HepG2 (cell line): ENCODE results near the gene STX10. TPM values are rescaled to one million over a fixed set of nuclear protein-coding genes. Genes with fewer than 3 reads are reported as not detected.
A peak's percentile ranks its signal among the peaks of the same experiment; 100 is the strongest.

Source experiments
- HNF4A ChIP-seq: sonication (generic); formaldehyde crosslinking; IDR thresholded peaks from 2 replicates; pipeline ENCODE4 v1.4.0; 2020; ENCODE audit warnings: missing genetic modification reagents
- HOXA5 ChIP-seq: sonication (generic); formaldehyde crosslinking; IDR thresholded peaks from 2 replicates; pipeline ENCODE4 v1.4.0; 2020; ENCODE audit warnings: missing genetic modification reagents
- NFKBIZ ChIP-seq: IDR thresholded peaks from 2 replicates; pipeline ENCODE4 v1.6.1; 2018; ENCODE audit warnings: missing genetic modification reagents, missing compliant biosample characterization
- POLR2AphosphoS5 ChIP-seq: IDR thresholded peaks from 2 replicates; pipeline ENCODE4 v1.6.1; 2012; ENCODE audit warnings: low read depth, low read length
- POLR2G ChIP-seq: fragments of 200-400 bp; formaldehyde crosslinking; IDR thresholded peaks from 2 replicates; pipeline ENCODE4 v1.6.1; 2018; ENCODE audit warnings: mild to moderate bottlenecking, low read depth, low read length, moderate library complexity
- RCOR2 ChIP-seq: IDR thresholded peaks from 2 replicates; pipeline ENCODE4 v1.6.1; 2016; ENCODE audit warnings: missing biosample characterization, missing genetic modification reagents
- REPIN1 ChIP-seq: sonication (generic); formaldehyde crosslinking; IDR thresholded peaks from 2 replicates; pipeline ENCODE4 v1.8.0; 2022; ENCODE audit warnings: missing genetic modification reagents, low read depth, mild to moderate bottlenecking, borderline replicate concordance
- RFXANK ChIP-seq: IDR thresholded peaks from 2 replicates; pipeline ENCODE4 v1.6.1; 2016
- RORA ChIP-seq: sonication (generic); formaldehyde crosslinking; IDR thresholded peaks from 2 replicates; pipeline ENCODE4 v1.5.0; 2020; ENCODE audit warnings: mild to moderate bottlenecking, missing genetic modification reagents, moderate library complexity
- SRY ChIP-seq: sonication (generic); formaldehyde crosslinking; IDR thresholded peaks from 2 replicates; pipeline ENCODE4 v1.8.0; 2022; ENCODE audit warnings: mild to moderate bottlenecking, missing genetic modification reagents
- ZBTB3 ChIP-seq: sonication (generic); formaldehyde crosslinking; IDR thresholded peaks from 2 replicates; pipeline ENCODE4 v1.4.0; 2020; ENCODE audit warnings: low read depth, mild to moderate bottlenecking, moderate library complexity, missing genetic modification reagents, borderline replicate concordance
- ZNF234 ChIP-seq: sonication (generic); formaldehyde crosslinking; conservative IDR thresholded peaks from 2 replicates; pipeline ENCODE4 v1.5.1; 2020; ENCODE audit warnings: mild to moderate bottlenecking, missing genetic modification reagents
- ZNF616 ChIP-seq: sonication (generic); formaldehyde crosslinking; IDR thresholded peaks from 2 replicates; pipeline ENCODE4 v1.5.0; 2020; ENCODE audit warnings: low read depth, mild to moderate bottlenecking, missing genetic modification reagents
- ZNF720 ChIP-seq: sonication (generic); formaldehyde crosslinking; IDR thresholded peaks from 2 replicates; pipeline ENCODE4 v1.4.0; 2020; ENCODE audit warnings: missing genetic modification reagents
- polyA plus RNA-seq, 8 experiments: library from polyadenylated mRNA; depleted of rRNA in 3 of 8; stranded (reverse) in 7 of 8; unstranded in 1 of 8; fragments of >200 nt; fragmentation: Illumina TruSeq in 4 of 8; extraction: Trizol in 4 of 8; gene quantifications; 2 replicates each; pipeline versions ENCODE4 v1.2.1 to v1.2.3, GENCODE V29; 2011 to 2016; ENCODE audit warnings: low read depth in 4 of 8, missing spikeins in 1 of 8, mixed read lengths in 1 of 8; ENCODE audit not compliant: insufficient read depth in 1 of 8
- total RNA-seq, 5 experiments: library from RNA; depleted of rRNA; stranded (reverse); fragments of >200 nt; fragmentation: Illumina TruSeq; extraction: Trizol; gene quantifications; 2 replicates each; pipeline ENCODE4 v1.2.3, GENCODE V29; 2016; ENCODE audit warnings: low read depth in 1 of 5
- TF ChIP-seq, protein P1 (sequence below): sonication (generic); formaldehyde crosslinking; IDR thresholded peaks from 2 replicates; pipeline ENCODE4 v1.5.1; 2020; ENCODE audit warnings: missing genetic modification reagents, mild to moderate bottlenecking, borderline replicate concordance
- TF ChIP-seq, protein P2 (sequence below): sonication (generic); formaldehyde crosslinking; IDR thresholded peaks from 2 replicates; pipeline ENCODE4 v1.4.0; 2020; ENCODE audit warnings: mild to moderate bottlenecking, low read depth, missing genetic modification reagents
- TF ChIP-seq, protein P3 (sequence below): sonication (generic); formaldehyde crosslinking; IDR thresholded peaks from 2 replicates; pipeline ENCODE4 v1.4.0; 2020; ENCODE audit warnings: missing genetic modification reagents
- TF ChIP-seq, protein P4 (sequence below): IDR thresholded peaks from 2 replicates; pipeline ENCODE4 v1.6.1; 2016; ENCODE audit warnings: control low read depth
- TF ChIP-seq, protein P5 (sequence below): sonication (generic); formaldehyde crosslinking; IDR thresholded peaks from 2 replicates; pipeline ENCODE4 v1.4.0; 2020; ENCODE audit warnings: missing genetic modification reagents
- TF ChIP-seq, protein P6 (sequence below): sonication (generic); formaldehyde crosslinking; IDR thresholded peaks from 2 replicates; pipeline ENCODE4 v1.4.0; 2020; ENCODE audit warnings: missing genetic modification reagents
- TF ChIP-seq, protein P7 (sequence below): sonication (generic); formaldehyde crosslinking; IDR thresholded peaks from 2 replicates; pipeline ENCODE4 v1.9.0; 2022; ENCODE audit warnings: low read depth, missing genetic modification reagents

The STX10 gene
- total and polyA plus RNA-seq, 2 of the 13 experiments (the other 11 are each of a cell fraction or from before 2014, with no cell fraction given): 47.9 to 66.4 TPM

DNA sequence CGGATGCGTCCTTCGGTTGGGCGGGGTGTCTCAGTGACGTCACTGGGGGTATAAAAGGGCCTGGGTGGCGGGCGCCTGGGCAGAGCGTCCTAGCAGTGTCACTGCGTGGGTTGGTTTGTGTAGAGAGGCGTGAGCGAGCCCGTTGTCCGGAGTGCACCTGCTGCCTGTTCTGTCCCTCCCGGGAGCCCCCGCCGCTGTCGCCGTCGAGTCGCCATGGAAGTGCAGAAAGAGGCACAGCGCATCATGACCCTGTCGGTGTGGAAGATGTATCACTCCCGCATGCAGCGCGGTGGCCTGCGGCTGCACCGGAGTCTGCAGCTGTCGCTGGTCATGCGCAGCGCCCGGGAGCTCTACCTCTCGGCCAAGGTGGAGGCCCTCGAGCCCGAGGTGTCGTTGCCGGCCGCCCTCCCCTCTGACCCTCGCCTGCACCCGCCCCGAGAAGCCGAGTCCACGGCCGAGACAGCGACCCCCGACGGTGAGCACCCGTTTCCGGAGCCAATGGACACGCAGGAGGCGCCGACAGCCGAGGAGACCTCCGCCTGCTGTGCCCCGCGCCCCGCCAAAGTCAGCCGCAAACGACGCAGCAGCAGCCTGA lies 2.9 kb upstream of the STX10 start (continued):
- TF ChIP-seq, protein P1, sequence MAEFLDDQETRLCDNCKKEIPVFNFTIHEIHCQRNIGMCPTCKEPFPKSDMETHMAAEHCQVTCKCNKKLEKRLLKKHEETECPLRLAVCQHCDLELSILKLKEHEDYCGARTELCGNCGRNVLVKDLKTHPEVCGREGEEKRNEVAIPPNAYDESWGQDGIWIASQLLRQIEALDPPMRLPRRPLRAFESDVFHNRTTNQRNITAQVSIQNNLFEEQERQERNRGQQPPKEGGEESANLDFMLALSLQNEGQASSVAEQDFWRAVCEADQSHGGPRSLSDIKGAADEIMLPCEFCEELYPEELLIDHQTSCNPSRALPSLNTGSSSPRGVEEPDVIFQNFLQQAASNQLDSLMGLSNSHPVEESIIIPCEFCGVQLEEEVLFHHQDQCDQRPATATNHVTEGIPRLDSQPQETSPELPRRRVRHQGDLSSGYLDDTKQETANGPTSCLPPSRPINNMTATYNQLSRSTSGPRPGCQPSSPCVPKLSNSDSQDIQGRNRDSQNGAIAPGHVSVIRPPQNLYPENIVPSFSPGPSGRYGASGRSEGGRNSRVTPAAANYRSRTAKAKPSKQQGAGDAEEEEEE: no peak
- peak; percentile 22; the same call in 1 of the 2 replicates for TF ChIP-seq RCOR2 (CRISPR knock-in tag)
- TF ChIP-seq, protein P2, sequence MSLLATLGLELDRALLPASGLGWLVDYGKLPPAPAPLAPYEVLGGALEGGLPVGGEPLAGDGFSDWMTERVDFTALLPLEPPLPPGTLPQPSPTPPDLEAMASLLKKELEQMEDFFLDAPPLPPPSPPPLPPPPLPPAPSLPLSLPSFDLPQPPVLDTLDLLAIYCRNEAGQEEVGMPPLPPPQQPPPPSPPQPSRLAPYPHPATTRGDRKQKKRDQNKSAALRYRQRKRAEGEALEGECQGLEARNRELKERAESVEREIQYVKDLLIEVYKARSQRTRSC: no peak
- peak; percentile 100 for TF ChIP-seq POLR2G
- TF ChIP-seq RORA (CRISPR knock-in tag): no peak
- TF ChIP-seq HOXA5 (CRISPR knock-in tag): peak; percentile 85
- peak; percentile 13; the same call in 1 of the 2 replicates for TF ChIP-seq SRY (CRISPR knock-in tag)
- TF ChIP-seq, protein P3, sequence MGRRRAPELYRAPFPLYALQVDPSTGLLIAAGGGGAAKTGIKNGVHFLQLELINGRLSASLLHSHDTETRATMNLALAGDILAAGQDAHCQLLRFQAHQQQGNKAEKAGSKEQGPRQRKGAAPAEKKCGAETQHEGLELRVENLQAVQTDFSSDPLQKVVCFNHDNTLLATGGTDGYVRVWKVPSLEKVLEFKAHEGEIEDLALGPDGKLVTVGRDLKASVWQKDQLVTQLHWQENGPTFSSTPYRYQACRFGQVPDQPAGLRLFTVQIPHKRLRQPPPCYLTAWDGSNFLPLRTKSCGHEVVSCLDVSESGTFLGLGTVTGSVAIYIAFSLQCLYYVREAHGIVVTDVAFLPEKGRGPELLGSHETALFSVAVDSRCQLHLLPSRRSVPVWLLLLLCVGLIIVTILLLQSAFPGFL (CRISPR knock-in tag): no peak
- no peak for TF ChIP-seq ZNF616
- TF ChIP-seq, protein P4, sequence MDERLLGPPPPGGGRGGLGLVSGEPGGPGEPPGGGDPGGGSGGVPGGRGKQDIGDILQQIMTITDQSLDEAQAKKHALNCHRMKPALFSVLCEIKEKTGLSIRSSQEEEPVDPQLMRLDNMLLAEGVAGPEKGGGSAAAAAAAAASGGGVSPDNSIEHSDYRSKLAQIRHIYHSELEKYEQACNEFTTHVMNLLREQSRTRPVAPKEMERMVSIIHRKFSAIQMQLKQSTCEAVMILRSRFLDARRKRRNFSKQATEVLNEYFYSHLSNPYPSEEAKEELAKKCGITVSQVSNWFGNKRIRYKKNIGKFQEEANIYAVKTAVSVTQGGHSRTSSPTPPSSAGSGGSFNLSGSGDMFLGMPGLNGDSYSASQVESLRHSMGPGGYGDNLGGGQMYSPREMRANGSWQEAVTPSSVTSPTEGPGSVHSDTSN: no peak
- TF ChIP-seq ZNF720 (CRISPR knock-in tag): no peak
- peak; percentile 99 for TF ChIP-seq POLR2AphosphoS5
- TF ChIP-seq HNF4A (CRISPR knock-in tag): no peak
- TF ChIP-seq, protein P5, sequence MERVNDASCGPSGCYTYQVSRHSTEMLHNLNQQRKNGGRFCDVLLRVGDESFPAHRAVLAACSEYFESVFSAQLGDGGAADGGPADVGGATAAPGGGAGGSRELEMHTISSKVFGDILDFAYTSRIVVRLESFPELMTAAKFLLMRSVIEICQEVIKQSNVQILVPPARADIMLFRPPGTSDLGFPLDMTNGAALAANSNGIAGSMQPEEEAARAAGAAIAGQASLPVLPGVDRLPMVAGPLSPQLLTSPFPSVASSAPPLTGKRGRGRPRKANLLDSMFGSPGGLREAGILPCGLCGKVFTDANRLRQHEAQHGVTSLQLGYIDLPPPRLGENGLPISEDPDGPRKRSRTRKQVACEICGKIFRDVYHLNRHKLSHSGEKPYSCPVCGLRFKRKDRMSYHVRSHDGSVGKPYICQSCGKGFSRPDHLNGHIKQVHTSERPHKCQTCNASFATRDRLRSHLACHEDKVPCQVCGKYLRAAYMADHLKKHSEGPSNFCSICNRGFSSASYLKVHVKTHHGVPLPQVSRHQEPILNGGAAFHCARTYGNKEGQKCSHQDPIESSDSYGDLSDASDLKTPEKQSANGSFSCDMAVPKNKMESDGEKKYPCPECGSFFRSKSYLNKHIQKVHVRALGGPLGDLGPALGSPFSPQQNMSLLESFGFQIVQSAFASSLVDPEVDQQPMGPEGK (CRISPR knock-in tag): no peak; the same call in 1 of the 2 replicates
- TF ChIP-seq, protein P6, sequence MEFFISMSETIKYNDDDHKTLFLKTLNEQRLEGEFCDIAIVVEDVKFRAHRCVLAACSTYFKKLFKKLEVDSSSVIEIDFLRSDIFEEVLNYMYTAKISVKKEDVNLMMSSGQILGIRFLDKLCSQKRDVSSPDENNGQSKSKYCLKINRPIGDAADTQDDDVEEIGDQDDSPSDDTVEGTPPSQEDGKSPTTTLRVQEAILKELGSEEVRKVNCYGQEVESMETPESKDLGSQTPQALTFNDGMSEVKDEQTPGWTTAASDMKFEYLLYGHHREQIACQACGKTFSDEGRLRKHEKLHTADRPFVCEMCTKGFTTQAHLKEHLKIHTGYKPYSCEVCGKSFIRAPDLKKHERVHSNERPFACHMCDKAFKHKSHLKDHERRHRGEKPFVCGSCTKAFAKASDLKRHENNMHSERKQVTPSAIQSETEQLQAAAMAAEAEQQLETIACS (CRISPR knock-in tag): no peak
- no peak for TF ChIP-seq NFKBIZ (CRISPR knock-in tag)
- TF ChIP-seq REPIN1 (CRISPR knock-in tag): peak; percentile 66; the same call in 1 of the 2 replicates
- TF ChIP-seq RFXANK (CRISPR knock-in tag): no peak
- TF ChIP-seq ZNF234 (CRISPR knock-in tag): no peak
- TF ChIP-seq ZBTB3 (CRISPR knock-in tag): no peak
- TF ChIP-seq, protein P7, sequence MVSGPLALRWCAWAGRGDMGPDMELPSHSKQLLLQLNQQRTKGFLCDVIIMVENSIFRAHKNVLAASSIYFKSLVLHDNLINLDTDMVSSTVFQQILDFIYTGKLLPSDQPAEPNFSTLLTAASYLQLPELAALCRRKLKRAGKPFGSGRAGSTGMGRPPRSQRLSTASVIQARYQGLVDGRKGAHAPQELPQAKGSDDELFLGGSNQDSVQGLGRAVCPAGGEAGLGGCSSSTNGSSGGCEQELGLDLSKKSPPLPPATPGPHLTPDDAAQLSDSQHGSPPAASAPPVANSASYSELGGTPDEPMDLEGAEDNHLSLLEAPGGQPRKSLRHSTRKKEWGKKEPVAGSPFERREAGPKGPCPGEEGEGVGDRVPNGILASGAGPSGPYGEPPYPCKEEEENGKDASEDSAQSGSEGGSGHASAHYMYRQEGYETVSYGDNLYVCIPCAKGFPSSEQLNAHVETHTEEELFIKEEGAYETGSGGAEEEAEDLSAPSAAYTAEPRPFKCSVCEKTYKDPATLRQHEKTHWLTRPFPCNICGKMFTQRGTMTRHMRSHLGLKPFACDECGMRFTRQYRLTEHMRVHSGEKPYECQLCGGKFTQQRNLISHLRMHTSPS: no peak
